HEK293T (cell line): ENCODE measurements around the gene PDE5A.

Experiments used
- BHLHE40 ChIP-seq: fragments of 450-650 bp; IDR thresholded peaks from 2 replicates; pipeline ENCODE4 v1.6.1; 2016; ENCODE audit warnings: mild to moderate bottlenecking, moderate library complexity, borderline replicate concordance
- CTBP1 ChIP-seq: fragments of 450-650 bp; IDR thresholded peaks from 2 replicates; pipeline ENCODE4 v1.6.1; 2016; ENCODE audit warnings: borderline replicate concordance
- FOXK2 ChIP-seq: fragments of 450-650 bp; IDR thresholded peaks from 2 replicates; pipeline ENCODE4 v1.6.1; 2016; ENCODE audit warnings: mild to moderate bottlenecking
- FOXM1 ChIP-seq: fragments of 450-650 bp; IDR thresholded peaks from 2 replicates; pipeline ENCODE4 v1.6.1; 2017; ENCODE audit warnings: mild to moderate bottlenecking, borderline replicate concordance
- HDGF ChIP-seq: fragments of 450-650 bp; IDR thresholded peaks from 2 replicates; pipeline ENCODE4 v1.6.1; 2017; ENCODE audit warnings: antibody characterized with exemption, borderline replicate concordance
- L3MBTL2 ChIP-seq: fragments of 450-650 bp; conservative IDR thresholded peaks from 2 replicates; pipeline ENCODE4 v1.6.1; 2016; ENCODE audit warnings: mild to moderate bottlenecking
- LEF1 ChIP-seq: fragments of 450-650 bp; IDR thresholded peaks from 2 replicates; pipeline ENCODE4 v1.6.1; 2017; ENCODE audit warnings: mild to moderate bottlenecking, borderline replicate concordance
- SP1 ChIP-seq: fragments of 450-650 bp; IDR thresholded peaks from 2 replicates; pipeline ENCODE4 v1.6.1; 2017
- SUZ12 ChIP-seq: fragments of 450-650 bp; IDR thresholded peaks from 2 replicates; pipeline ENCODE4 v1.6.1; 2016; ENCODE audit warnings: mild to moderate bottlenecking
- TARDBP ChIP-seq: fragments of 450-650 bp; IDR thresholded peaks from 2 replicates; pipeline ENCODE4 v1.6.1; 2016
- ZNF384 ChIP-seq: fragments of 450-650 bp; IDR thresholded peaks from 2 replicates; pipeline ENCODE4 v1.6.1; 2016
- TF ChIP-seq, protein P1 (sequence below): fragments of 450-650 bp; IDR thresholded peaks from 2 replicates; pipeline ENCODE4 v1.6.1; 2016

DNA sequence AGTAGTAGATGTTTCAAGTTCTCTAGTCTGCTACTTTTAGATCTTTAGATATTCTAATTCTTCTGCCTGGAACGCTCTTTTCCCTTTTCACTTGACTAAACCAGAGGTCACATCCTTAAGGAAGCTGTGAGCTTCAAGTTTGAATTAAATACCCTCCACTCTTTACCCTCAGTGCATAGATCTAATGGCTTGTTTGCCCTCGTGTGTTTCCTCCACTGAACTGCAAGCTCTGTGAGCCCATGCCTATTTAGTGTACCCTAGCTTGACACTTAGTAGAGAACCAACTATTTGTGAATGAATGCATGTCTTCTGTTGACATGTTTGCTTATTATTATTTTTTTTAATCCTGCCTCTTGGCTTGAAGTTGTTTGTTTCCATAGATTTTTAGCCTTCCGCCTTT, 138.3 kb downstream of the PDE5A start:
- TF ChIP-seq HDGF, result no peak
- no peak for TF ChIP-seq FOXK2
- no peak for TF ChIP-seq L3MBTL2
- TF ChIP-seq SP1, result no peak
- no peak for TF ChIP-seq FOXM1
- TF ChIP-seq BHLHE40, result no peak
- TF ChIP-seq, protein P1, sequence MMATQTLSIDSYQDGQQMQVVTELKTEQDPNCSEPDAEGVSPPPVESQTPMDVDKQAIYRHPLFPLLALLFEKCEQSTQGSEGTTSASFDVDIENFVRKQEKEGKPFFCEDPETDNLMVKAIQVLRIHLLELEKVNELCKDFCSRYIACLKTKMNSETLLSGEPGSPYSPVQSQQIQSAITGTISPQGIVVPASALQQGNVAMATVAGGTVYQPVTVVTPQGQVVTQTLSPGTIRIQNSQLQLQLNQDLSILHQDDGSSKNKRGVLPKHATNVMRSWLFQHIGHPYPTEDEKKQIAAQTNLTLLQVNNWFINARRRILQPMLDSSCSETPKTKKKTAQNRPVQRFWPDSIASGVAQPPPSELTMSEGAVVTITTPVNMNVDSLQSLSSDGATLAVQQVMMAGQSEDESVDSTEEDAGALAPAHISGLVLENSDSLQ, result no peak
- no peak for TF ChIP-seq LEF1
- TF ChIP-seq SUZ12, result no peak
- no peak for TF ChIP-seq TARDBP
- no peak for TF ChIP-seq ZNF384
- no peak for TF ChIP-seq CTBP1
